KMS-11 (cell line): ENCODE data around the gene HOXB6.

Experiments
- H2AFZ ChIP-seq: fragments of 200-600 bp; sonication (generic); 2 replicates; pipeline ENCODE4 v1.6.1; 2016; ENCODE audit warnings: antibody characterized with exemption, mixed run types, low read depth
- H3K27ac ChIP-seq: fragments of 200-600 bp; sonication (generic); 2 replicates; pipeline ENCODE4 v1.6.1; 2016; ENCODE audit warnings: mild to moderate bottlenecking, mixed run types
- H3K27me3 ChIP-seq: fragments of 200-600 bp; sonication (generic); 2 replicates; pipeline ENCODE4 v1.6.1; 2017; ENCODE audit warnings: mild to moderate bottlenecking, low read depth, mixed run types, moderate library complexity; ENCODE audit not compliant: insufficient read depth
- H3K36me3 ChIP-seq: fragments of 200-600 bp; sonication (generic); 2 replicates; pipeline ENCODE4 v1.6.1; 2017; ENCODE audit warnings: mild to moderate bottlenecking, mixed run types; ENCODE audit not compliant: insufficient read depth
- H3K4me1 ChIP-seq: fragments of 200-600 bp; sonication (generic); 2 replicates; pipeline ENCODE4 v1.6.1; 2016; ENCODE audit warnings: mild to moderate bottlenecking, low read depth, mixed run types; ENCODE audit not compliant: poor library complexity, severe bottlenecking
- H3K4me2 ChIP-seq: fragments of 200-600 bp; sonication (generic); 2 replicates; pipeline ENCODE4 v1.7.0; 2016; ENCODE audit warnings: mild to moderate bottlenecking, mixed run types
- H3K4me3 ChIP-seq: fragments of 200-600 bp; sonication (generic); IDR thresholded peaks from 2 replicates; pipeline ENCODE4 v1.6.1; 2017; ENCODE audit warnings: low read depth, low read length, mixed read lengths; ENCODE audit not compliant: insufficient read depth
- H3K79me2 ChIP-seq: fragments of 200-600 bp; sonication (generic); 2 replicates; pipeline ENCODE4 v1.6.1; 2016; ENCODE audit warnings: low read depth, mixed run types; ENCODE audit not compliant: insufficient read depth
- H3K9ac ChIP-seq: fragments of 200-600 bp; sonication (generic); 2 replicates; pipeline ENCODE4 v1.6.1; 2016; ENCODE audit warnings: mild to moderate bottlenecking, mixed run types
- H4K20me1 ChIP-seq: fragments of 200-600 bp; sonication (generic); 2 replicates; pipeline ENCODE4 v1.6.1; 2016; ENCODE audit warnings: mild to moderate bottlenecking, mixed run types; ENCODE audit not compliant: insufficient read depth
- CTCF ChIP-seq: fragments of 200-600 bp; sonication (generic); conservative IDR thresholded peaks from 2 replicates; pipeline ENCODE4 v1.6.1; 2017; ENCODE audit warnings: low read depth, mild to moderate bottlenecking, antibody characterized with exemption, low read length, moderate library complexity, mixed read lengths

The HOXB6 gene

GRCh38 chr17:48549914-48550501, 54.8 kb downstream of the HOXB6 start:
- no peak for TF ChIP-seq CTCF
- no peaks in the 10 kb centered on the region for H3K36me3 ChIP-seq
- no peaks in the 10 kb centered on the region for H4K20me1 ChIP-seq
- no peaks in the 10 kb centered on the region for H3K27me3 ChIP-seq
- H3K79me2 ChIP-seq, result no peaks in the 10 kb centered on the region
- H3K4me1 ChIP-seq, result no peaks in the 10 kb centered on the region
- H3K9ac ChIP-seq, result no peak overlapping the region
- no peak overlapping the region for H2AFZ ChIP-seq
- no peak overlapping the region for H3K27ac ChIP-seq
- no peak overlapping the region for H3K4me2 ChIP-seq
- H3K4me3 ChIP-seq, result no peak overlapping the region

DNA sequence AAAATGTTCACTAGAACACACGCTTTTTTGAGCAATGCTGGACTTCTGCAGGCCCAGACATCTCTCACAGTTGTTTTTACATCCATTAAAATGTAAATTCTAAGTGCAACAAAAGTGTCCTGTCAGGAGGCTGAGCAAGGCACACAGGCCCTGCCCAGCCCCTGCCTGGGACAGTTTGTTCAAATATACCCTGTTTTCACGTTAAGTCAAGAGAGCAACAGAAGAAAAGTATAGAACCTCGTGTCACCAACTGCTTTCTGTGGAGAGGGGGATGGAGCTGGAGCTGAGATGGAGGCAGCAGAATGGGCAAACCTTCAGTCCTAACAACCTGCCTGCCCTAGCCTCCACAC, 55.5 kb downstream of the HOXB6 start:
- Histone ChIP-seq H4K20me1 (no peaks in the 10 kb centered on the region), H3K27me3 (no peaks in the 10 kb centered on the region; the same call in 1 of the 2 replicates), H3K36me3 (no peaks in the 10 kb centered on the region), H3K9ac (no peak overlapping the region), H3K4me2 (no peak overlapping the region), H2AFZ (no peak overlapping the region), H3K4me3 (no peak overlapping the region), H3K4me1 (no peaks in the 10 kb centered on the region), H3K79me2 (no peaks in the 10 kb centered on the region), H3K27ac (no peak overlapping the region)
- TF ChIP-seq CTCF, result no peak

DNA sequence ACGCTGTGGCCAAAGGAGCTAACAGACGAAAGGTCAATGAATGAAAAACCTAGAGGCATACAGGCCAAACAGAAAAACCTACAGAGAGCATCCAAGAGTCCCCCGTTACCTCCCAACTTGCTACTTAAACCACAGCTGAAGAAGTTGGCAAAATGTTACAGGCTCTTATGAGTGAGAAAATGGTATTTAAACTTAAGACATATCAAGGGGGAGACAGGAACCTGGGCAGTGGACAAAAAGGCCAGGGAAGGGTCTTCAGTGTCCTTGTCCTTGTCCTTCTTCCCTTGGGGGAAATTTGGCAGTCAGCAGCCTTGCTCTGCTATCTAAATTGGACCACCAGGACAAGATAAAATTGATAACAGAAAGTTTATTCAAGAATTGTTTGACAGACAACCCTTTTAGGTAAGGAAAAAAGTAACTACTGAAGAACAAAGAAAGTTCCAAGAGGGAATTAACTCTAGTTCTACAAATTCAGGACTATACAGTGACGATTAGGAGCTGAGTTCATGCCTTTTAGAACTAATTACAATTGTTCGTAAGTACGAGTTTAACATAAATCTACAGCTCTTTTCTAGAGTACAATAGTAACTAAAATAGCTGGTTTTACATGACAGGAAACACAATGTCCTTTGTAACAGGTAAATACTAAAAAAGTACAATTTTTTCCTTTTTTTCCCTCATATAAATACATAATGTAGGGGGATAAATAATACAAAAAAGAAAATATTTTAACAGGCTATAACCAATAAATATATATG, 56.1 kb downstream of the HOXB6 start:
- H2AFZ ChIP-seq, result no peak overlapping the region
- H3K4me2 ChIP-seq, result no peak overlapping the region
- H3K36me3 ChIP-seq, result no peaks in the 10 kb centered on the region
- H3K9ac ChIP-seq, result no peak overlapping the region
- no peaks in the 10 kb centered on the region for H3K4me1 ChIP-seq
- TF ChIP-seq CTCF, result no peak
- no peak overlapping the region for H3K27ac ChIP-seq
- no peaks in the 10 kb centered on the region for H3K79me2 ChIP-seq
- H4K20me1 ChIP-seq, result no peaks in the 10 kb centered on the region
- H3K27me3 ChIP-seq, result no peaks in the 10 kb centered on the region; the same call in 1 of the 2 replicates
- no peak overlapping the region for H3K4me3 ChIP-seq

- no peak overlapping the region for H3K27ac ChIP-seq
- no peak for TF ChIP-seq CTCF
- H3K4me2 ChIP-seq, result no peak overlapping the region
- no peak overlapping the region for H3K9ac ChIP-seq
- H3K4me3 ChIP-seq, result no peak overlapping the region
- H3K27me3 ChIP-seq, result peaks cover under 1% of the 10 kb centered on the region; the same call in 1 of the 2 replicates
- no peak overlapping the region for H2AFZ ChIP-seq
- no peaks in the 10 kb centered on the region for H4K20me1 ChIP-seq
- H3K4me1 ChIP-seq, result no peaks in the 10 kb centered on the region
- no peaks in the 10 kb centered on the region for H3K79me2 ChIP-seq
- no peaks in the 10 kb centered on the region for H3K36me3 ChIP-seq
Observed at GRCh38 chr17:48547808-48548522, 56.8 kb downstream of the HOXB6 start.
